Middle frontal gyrus (tissue), 1 donor: ENCODE measurements around the gene MYH3.

Experiments used
- DNase-seq: peaks from one replicate; pipeline ENCODE4 v3.0.0-alpha.2; 2015; ENCODE audit warnings: low spot score; ENCODE audit errors: extremely low spot score

Gene MYH3

GRCh38 chr17:10614536-10615155 is 42.5 kb downstream of the MYH3 start:
- DNase-seq: peak; percentile 36

DNA sequence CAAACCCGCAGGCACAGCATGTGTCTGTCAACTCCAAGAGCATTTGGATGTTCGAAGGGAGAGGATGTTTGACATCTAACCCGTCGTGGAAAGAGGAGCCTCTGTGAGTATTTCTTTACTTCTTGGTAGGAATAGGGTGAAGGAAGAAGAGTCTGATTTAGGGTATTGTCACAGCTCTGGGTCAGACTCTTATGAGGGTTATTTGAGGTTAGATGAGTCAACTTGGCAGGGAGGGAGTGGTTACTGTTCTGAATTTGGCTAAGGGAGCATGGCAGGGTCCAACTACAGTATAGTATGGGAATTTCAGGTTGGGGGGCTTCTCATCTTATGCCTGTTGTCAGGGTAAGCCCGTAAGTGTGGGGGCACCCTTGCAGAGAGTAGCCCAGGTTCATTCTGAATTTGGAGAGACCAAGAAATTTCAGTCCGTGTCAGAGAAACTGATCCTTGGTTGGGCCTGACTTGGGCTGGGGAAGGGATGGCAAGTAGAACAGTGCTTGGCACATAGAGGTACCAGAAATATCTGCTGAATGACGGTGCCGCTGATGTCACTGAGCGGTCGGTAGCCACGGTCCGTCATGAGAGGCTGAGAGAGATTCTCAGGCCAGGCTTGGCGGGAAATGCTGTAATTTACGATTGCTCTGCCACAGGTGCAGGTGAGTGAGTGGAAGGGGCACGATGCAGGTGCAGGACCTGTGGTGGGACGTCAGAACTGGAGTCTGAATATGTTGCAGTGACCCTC is 43.2 kb downstream of the MYH3 start:
- no peak for DNase-seq

DNA sequence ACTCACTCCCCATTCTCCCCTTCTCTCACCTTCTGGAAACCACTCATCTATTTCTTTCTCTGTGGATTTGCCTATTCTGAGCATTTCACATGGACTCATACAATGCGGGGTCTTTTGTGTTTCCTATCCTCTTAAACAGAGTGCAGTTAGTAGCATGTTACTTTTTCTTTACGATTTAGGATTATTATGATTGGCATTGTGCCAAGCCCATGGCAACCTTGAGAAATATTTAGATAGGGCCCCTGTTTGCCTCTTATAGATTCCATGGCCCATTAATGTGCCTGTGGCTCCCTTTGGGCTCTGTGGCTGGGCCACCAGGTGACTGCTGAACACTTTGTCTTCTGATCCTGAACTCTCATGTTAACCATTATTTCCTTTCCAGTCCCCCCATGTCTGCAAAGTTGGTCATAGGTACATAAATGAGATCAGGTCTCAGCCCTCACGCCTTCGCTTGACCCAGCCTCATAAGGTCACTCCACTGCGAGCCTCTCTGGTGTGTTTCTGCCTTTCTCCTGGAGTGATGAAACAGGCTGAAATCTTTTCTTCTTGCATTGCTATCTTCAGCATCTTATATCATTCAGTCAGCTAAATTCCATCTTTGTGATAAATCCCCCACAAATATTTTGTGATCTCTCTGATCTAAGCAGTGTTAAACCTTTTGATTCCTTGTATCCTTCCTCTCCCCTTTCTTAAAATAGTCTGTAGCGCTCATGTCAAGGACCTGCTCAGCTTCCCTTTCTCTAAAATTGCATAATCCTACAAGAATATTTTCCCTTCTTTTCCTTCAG is 44.0 kb downstream of the MYH3 start:
- DNase-seq: no peak

DNA sequence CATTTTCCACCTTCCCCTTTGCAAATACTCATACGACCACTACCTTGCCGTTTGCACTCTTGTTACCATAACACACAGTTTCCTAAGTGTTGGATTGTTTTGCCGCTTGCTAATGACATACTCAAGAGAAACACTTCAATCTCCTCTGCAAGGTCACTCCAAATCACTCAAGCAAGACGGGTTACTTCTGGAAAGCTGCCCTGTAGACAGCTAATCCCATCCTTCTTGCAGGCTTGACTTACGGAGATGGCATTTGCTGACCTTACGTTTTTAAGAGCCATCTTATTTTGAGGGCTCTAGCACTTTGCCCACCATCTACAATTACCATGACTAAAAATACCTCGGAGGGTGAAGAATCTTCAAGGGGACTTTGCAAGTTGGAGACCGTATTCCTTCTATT is 46.2 kb downstream of the MYH3 start:
- DNase-seq: no peak

DNA sequence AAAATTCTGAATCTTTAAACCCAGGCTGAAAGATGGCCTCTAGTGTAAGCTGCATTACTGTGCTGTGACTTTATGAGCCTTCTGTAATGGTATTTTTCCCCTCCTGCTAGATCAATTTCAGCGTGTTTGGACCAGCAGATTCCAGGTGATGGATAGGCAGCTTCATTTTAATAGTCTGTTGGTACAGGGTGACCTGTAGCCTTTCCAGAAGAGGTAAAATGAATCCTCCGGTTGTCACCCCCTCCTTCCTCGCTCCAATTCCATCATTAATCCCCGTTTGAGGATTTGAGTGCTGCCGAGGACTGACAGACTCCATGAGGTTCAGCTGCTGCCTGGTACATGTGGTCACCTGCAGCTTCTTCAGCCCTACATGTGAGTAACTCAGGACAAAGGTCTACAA is 48.9 kb downstream of the MYH3 start:
- no peak for DNase-seq

DNA sequence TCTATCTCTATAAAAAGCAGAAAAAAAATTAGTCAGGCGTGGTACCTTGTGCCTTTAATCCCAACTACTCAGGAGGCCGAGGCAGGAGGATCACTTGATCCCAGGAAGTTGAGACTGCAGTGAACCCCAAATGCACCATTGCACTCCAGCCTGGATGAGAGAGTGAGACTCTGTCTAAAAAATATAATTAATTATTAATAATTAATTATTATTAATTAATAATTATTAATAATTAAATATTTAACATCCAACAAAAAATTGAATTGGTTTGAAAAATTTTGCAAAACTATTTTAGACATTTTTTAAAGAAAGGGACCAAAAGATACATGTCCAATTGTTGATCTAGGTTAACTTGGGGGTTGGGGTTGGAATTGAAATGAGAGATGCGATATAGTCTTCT is 51.0 kb downstream of the MYH3 start:
- no peak for DNase-seq

DNA sequence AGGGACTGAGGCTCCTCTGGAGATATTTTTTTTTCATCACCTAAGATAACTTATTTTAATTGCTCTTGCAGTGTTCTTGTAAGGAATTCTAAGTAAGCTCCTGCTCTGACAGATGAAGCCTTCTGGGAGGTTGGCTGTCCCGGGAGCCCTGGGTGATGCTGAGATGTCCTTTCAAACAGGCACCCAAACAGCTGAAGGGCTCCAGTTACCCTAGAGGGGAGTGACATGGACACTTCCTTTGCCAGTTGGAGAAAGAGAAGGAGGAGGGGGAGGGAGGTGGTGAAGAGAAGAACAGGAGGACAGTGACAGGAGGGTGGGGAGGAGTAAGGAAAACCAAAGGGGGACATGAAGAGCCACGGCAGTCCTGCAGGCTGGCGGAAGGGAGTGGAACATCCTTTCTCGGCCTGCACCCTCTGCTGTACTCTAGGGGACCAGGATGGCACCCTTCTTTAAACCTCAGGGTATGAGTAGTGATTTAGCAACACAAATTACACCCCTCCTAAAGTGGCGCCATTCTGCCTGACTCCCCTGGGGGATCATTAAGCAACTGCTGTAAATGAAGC is 51.8 kb downstream of the MYH3 start:
- no peak for DNase-seq

DNA sequence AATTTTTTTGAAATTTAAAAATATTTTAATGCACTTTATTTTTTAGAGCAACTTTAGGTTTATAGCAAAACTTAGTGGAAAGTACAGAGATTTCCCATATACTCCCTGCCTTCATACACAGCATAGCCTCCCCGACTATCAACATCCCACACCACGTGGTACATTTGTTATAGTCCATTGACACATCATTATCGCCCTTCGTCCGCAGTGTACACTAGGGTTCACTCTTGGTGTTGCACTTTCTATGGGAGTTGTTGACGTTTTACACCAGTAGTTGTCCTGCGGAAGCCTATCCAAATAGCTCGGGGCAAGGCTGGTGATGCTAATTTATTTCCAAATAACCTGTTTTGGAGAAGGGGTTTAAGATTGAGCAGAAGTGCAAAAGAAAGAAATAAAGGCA is 52.6 kb downstream of the MYH3 start:
- DNase-seq: no peak

GRCh38 chr17:10603931-10604330 is 53.2 kb downstream of the MYH3 start:
- no peak for DNase-seq

GRCh38 chr17:10600571-10600970 is 56.5 kb downstream of the MYH3 start:
- DNase-seq: no peak

- DNase-seq: no peak
Observed at GRCh38 chr17:10598621-10599020, 58.5 kb downstream of the MYH3 start.

GRCh38 chr17:10589553-10590145 is 67.5 kb downstream of the MYH3 start:
- no peak for DNase-seq

DNA sequence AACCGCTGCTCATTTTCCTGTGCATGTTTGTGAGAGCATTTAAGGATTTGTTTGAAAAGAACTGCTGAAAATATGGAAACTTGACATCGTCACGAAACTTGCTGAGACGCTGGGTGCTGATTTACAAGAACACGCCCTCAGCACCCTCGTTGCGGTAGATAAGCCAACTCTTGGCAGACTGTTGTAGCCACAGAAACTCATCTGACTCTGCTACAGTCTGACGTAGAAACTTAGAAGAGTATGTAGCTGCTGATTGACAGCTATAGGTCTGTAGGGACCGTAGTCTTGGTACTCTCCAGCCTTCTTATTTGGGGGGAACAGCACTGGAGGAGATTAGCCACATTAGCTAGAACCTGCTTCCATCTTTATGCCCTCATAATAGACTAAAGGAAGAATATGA is 71.6 kb downstream of the MYH3 start:
- DNase-seq: no peak

GRCh38 chr17:10583834-10584233 is 73.3 kb downstream of the MYH3 start:
- DNase-seq: no peak

GRCh38 chr17:10579270-10579669 is 77.8 kb downstream of the MYH3 start:
- no peak for DNase-seq
